ENCODE results near the gene MAPKAPK2.
A peak's percentile ranks its signal among the peaks of the same experiment; 100 is the strongest.

MAPKAPK2 gene

GRCh38 chr1:206699000-206699586 is 14.4 kb downstream of the MAPKAPK2 start:
- Mint-ChIP-seq H3K36me3 (ENCODE audit: low read depth) (peaks cover 30% of the 10 kb centered on the region), H3K9me3 (no peaks in the 10 kb centered on the region), H3K4me3 (no peak overlapping the region), H3K27me3 (no peaks in the 10 kb centered on the region), H3K27ac (peak overlapping the region; percentile 29), H3K4me1 (peaks cover 75% of the 10 kb centered on the region)
- DNase-seq = no peak
- ATAC-seq = no peak

GRCh38 chr1:206699626-206700025 is 14.9 kb downstream of the MAPKAPK2 start:
- no peaks in the 10 kb centered on the region for H3K9me3 Mint-ChIP-seq
- H3K4me3 Mint-ChIP-seq = no peak overlapping the region
- ATAC-seq (no peak), DNase-seq (no peak)
- peaks cover 30% of the 10 kb centered on the region for H3K36me3 Mint-ChIP-seq (ENCODE audit: low read depth)
- H3K27me3 Mint-ChIP-seq = no peaks in the 10 kb centered on the region
- H3K27ac Mint-ChIP-seq = peak overlapping the region; percentile 3
- peaks cover 80% of the 10 kb centered on the region for H3K4me1 Mint-ChIP-seq

- peaks cover 81% of the 10 kb centered on the region for H3K4me1 Mint-ChIP-seq
- peak overlapping the region; percentile 3 for H3K27ac Mint-ChIP-seq
- H3K4me3 Mint-ChIP-seq = no peak overlapping the region
- H3K9me3 Mint-ChIP-seq = no peaks in the 10 kb centered on the region
- H3K27me3 Mint-ChIP-seq = no peaks in the 10 kb centered on the region
- DNase-seq = no peak
- H3K36me3 Mint-ChIP-seq (ENCODE audit: low read depth) = peaks cover 28% of the 10 kb centered on the region
- ATAC-seq = no peak
These were observed 15.8 kb downstream of the MAPKAPK2 start for GRCh38 chr1:206700445-206701036.

- H3K27me3 Mint-ChIP-seq = no peaks in the 10 kb centered on the region
- H3K4me1 Mint-ChIP-seq = peaks cover 81% of the 10 kb centered on the region
- H3K27ac Mint-ChIP-seq = no peak overlapping the region
- ATAC-seq (no peak), DNase-seq (no peak)
- H3K9me3 Mint-ChIP-seq = no peaks in the 10 kb centered on the region
- H3K4me3 Mint-ChIP-seq = no peak overlapping the region
- H3K36me3 Mint-ChIP-seq (ENCODE audit: low read depth) = peaks cover 13% of the 10 kb centered on the region
These were observed 17.6 kb downstream of the MAPKAPK2 start for GRCh38 chr1:206702260-206702659.

- DNase-seq = no peak
- no peak for ATAC-seq
- no peaks in the 10 kb centered on the region for H3K9me3 Mint-ChIP-seq
- peaks cover 81% of the 10 kb centered on the region for H3K4me1 Mint-ChIP-seq
- H3K4me3 Mint-ChIP-seq = no peak overlapping the region
- H3K27ac Mint-ChIP-seq = no peak overlapping the region
- H3K27me3 Mint-ChIP-seq = no peaks in the 10 kb centered on the region
- H3K36me3 Mint-ChIP-seq (ENCODE audit: low read depth) = peaks cover 7% of the 10 kb centered on the region
These were observed 18.1 kb downstream of the MAPKAPK2 start for GRCh38 chr1:206702803-206703202.

GRCh38 chr1:206703661-206704060 is 19.0 kb downstream of the MAPKAPK2 start:
- Mint-ChIP-seq H3K4me1 (peaks cover 88% of the 10 kb centered on the region), H3K27me3 (no peaks in the 10 kb centered on the region), H3K36me3 (ENCODE audit: low read depth) (peaks cover 4% of the 10 kb centered on the region), H3K27ac (peak overlapping the region; percentile 76), H3K9me3 (no peaks in the 10 kb centered on the region), H3K4me3 (peak overlapping the region; percentile 52)
- DNase-seq (peak; percentile 61), ATAC-seq (peak; percentile 89)

- DNase-seq = no peak
- Mint-ChIP-seq H3K27me3 (no peaks in the 10 kb centered on the region), H3K27ac (no peak overlapping the region), H3K36me3 (ENCODE audit: low read depth) (peaks cover 2% of the 10 kb centered on the region), H3K4me1 (peaks cover 88% of the 10 kb centered on the region), H3K4me3 (peak overlapping the region; percentile 52), H3K9me3 (no peaks in the 10 kb centered on the region)
- no peak for ATAC-seq
These were observed 19.5 kb downstream of the MAPKAPK2 start for GRCh38 chr1:206704226-206704625.

GRCh38 chr1:206705191-206705590 is 20.5 kb downstream of the MAPKAPK2 start:
- Mint-ChIP-seq H3K27me3 (no peaks in the 10 kb centered on the region), H3K36me3 (ENCODE audit: low read depth) (peaks cover 3% of the 10 kb centered on the region), H3K9me3 (no peaks in the 10 kb centered on the region), H3K4me3 (peak overlapping the region; percentile 23), H3K27ac (peak overlapping the region; percentile 43), H3K4me1 (peaks cover 92% of the 10 kb centered on the region)
- no peak for ATAC-seq
- no peak for DNase-seq

- Mint-ChIP-seq H3K36me3 (ENCODE audit: low read depth) (peaks cover 7% of the 10 kb centered on the region), H3K27ac (peak overlapping the region; percentile 49), H3K4me1 (peaks cover 90% of the 10 kb centered on the region), H3K4me3 (peak overlapping the region; percentile 23), H3K9me3 (no peaks in the 10 kb centered on the region), H3K27me3 (no peaks in the 10 kb centered on the region)
- ATAC-seq (no peak), DNase-seq (no peak)
These were observed 21.1 kb downstream of the MAPKAPK2 start for GRCh38 chr1:206705726-206706297.

GRCh38 chr1:206706298-206706791 is 21.6 kb downstream of the MAPKAPK2 start:
- DNase-seq (peak; percentile 73), ATAC-seq (peak; percentile 88)
- Mint-ChIP-seq H3K27ac (peak overlapping the region; percentile 49), H3K4me3 (no peak overlapping the region), H3K36me3 (ENCODE audit: low read depth) (peaks cover 5% of the 10 kb centered on the region), H3K27me3 (no peaks in the 10 kb centered on the region), H3K9me3 (no peaks in the 10 kb centered on the region), H3K4me1 (peaks cover 86% of the 10 kb centered on the region)

GRCh38 chr1:206706806-206707366 is 22.2 kb downstream of the MAPKAPK2 start:
- no peak for ATAC-seq
- Mint-ChIP-seq H3K27ac (peak overlapping the region; percentile 49), H3K4me1 (peaks cover 87% of the 10 kb centered on the region), H3K36me3 (ENCODE audit: low read depth) (peaks cover 7% of the 10 kb centered on the region), H3K27me3 (no peaks in the 10 kb centered on the region), H3K4me3 (no peak overlapping the region), H3K9me3 (no peaks in the 10 kb centered on the region)
- no peak for DNase-seq

- H3K27me3 Mint-ChIP-seq = no peaks in the 10 kb centered on the region
- peak overlapping the region; percentile 52 for H3K27ac Mint-ChIP-seq
- ATAC-seq = peak; percentile 6
- DNase-seq = no peak
- peaks cover 86% of the 10 kb centered on the region for H3K4me1 Mint-ChIP-seq
- peaks cover 7% of the 10 kb centered on the region for H3K36me3 Mint-ChIP-seq (ENCODE audit: low read depth)
- H3K9me3 Mint-ChIP-seq = no peaks in the 10 kb centered on the region
- peak overlapping the region; percentile 3 for H3K4me3 Mint-ChIP-seq
These were observed 23.4 kb downstream of the MAPKAPK2 start for GRCh38 chr1:206708058-206708457.

- no peak overlapping the region for H3K27ac Mint-ChIP-seq
- no peaks in the 10 kb centered on the region for H3K27me3 Mint-ChIP-seq
- no peak for ATAC-seq
- H3K4me1 Mint-ChIP-seq = peaks cover 86% of the 10 kb centered on the region
- no peak overlapping the region for H3K4me3 Mint-ChIP-seq
- H3K9me3 Mint-ChIP-seq = no peaks in the 10 kb centered on the region
- H3K36me3 Mint-ChIP-seq (ENCODE audit: low read depth) = peaks cover 7% of the 10 kb centered on the region
- DNase-seq = no peak
These were observed 24.2 kb downstream of the MAPKAPK2 start for GRCh38 chr1:206708882-206709281.

GRCh38 chr1:206709322-206709721 is 24.6 kb downstream of the MAPKAPK2 start:
- Mint-ChIP-seq H3K36me3 (ENCODE audit: low read depth) (peaks cover 7% of the 10 kb centered on the region), H3K27me3 (no peaks in the 10 kb centered on the region), H3K4me1 (peaks cover 86% of the 10 kb centered on the region), H3K27ac (no peak overlapping the region), H3K4me3 (no peak overlapping the region), H3K9me3 (no peaks in the 10 kb centered on the region)
- ATAC-seq (no peak), DNase-seq (no peak)
